Small intestine (tissue), 7 donors: ENCODE data around the gene ACAA1. TPM values are rescaled to one million over a fixed set of nuclear protein-coding genes. Genes with fewer than 3 reads are reported as not detected.
"Not testable (repeated sequence)": the region's sequence is repeated elsewhere in the genome, so short reads cannot be mapped to it uniquely, and the experiment has no call there.

Source experiments
- DNase-seq, 2 donors: peaks; one replicate each; pipeline versions ENCODE4 v3.0.0 to v3.0.0-alpha.2; 2013
- FAIRE-seq: peaks from 2 replicates; lab custom pipeline; 2012; peaks lifted over from hg19 to GRCh38; lab: Jason Lieb, UNC
- H3K27ac ChIP-seq, 3 donors: one replicate each; pipeline ENCODE4 v1.5.1; 2013; ENCODE audit warnings: low read length in 2 of 3, mild to moderate bottlenecking in 2 of 3, control low read depth in 1 of 3, inconsistent platforms in 1 of 3, low read depth in 1 of 3, moderate library complexity in 1 of 3
- H3K27me3 ChIP-seq, 3 donors: one replicate each; pipeline ENCODE4 v1.6.1; 2013; ENCODE audit warnings: low read length in 3 of 3, inconsistent platforms in 1 of 3; ENCODE audit not compliant: control insufficient read depth in 3 of 3, insufficient read depth in 3 of 3
- H3K36me3 ChIP-seq, 3 donors: one replicate each; pipeline ENCODE4 v1.6.1; 2013; ENCODE audit warnings: low read length in 3 of 3, inconsistent platforms in 1 of 3, low read depth in 1 of 3, mild to moderate bottlenecking in 1 of 3, moderate library complexity in 1 of 3; ENCODE audit not compliant: control insufficient read depth in 3 of 3, insufficient read depth in 2 of 3
- H3K4me1 ChIP-seq, 3 donors: one replicate each; pipeline ENCODE4 v1.6.1; 2013; ENCODE audit warnings: low read length in 2 of 3, inconsistent platforms in 1 of 3, low read depth in 1 of 3, mild to moderate bottlenecking in 1 of 3, moderate library complexity in 1 of 3; ENCODE audit not compliant: control insufficient read depth in 3 of 3, insufficient read depth in 2 of 3
- H3K4me3 ChIP-seq, 3 donors: one replicate each; pipeline ENCODE4 v1.5.1; 2013; ENCODE audit warnings: low read length in 3 of 3, control low read depth in 1 of 3, inconsistent platforms in 1 of 3, low read depth in 1 of 3, mild to moderate bottlenecking in 1 of 3, moderate library complexity in 1 of 3
- H3K9me3 ChIP-seq, 2 donors: one replicate each; pipeline ENCODE4 v1.6.1; 2013; ENCODE audit warnings: low read depth in 1 of 2, low read length in 1 of 2; ENCODE audit not compliant: control insufficient read depth in 2 of 2, insufficient read depth in 1 of 2
- WGBS, 3 donors: extraction: QIAGEN DNeasy Blood & Tissue Kit; methylation state at CpG; one replicate each; pipeline ENCODE4 v1.1.7; 2013; 5-methylcytosine and 5-hydroxymethylcytosine counted together
- polyA plus RNA-seq, 4 donors: library from polyadenylated mRNA; stranded (reverse) in 3 of 4; unstranded in 1 of 4; fragments of 200-250 nt in 3 of 4; fragments of 120-200 nt in 1 of 4; gene quantifications; one replicate each; pipeline versions ENCODE4 v1.2.1 to v1.2.3, GENCODE V29; 2013
- donor health status: healthy with polysubstance abuse.
- donor health status: control.
- donor health status: control.
- donor health status: Bipolar disorder and iron deficiency.
- donor health status: healthy.

Gene ACAA1
- polyA plus RNA-seq, 4 donors = 59.6 to 443 (median 210) TPM

DNA sequence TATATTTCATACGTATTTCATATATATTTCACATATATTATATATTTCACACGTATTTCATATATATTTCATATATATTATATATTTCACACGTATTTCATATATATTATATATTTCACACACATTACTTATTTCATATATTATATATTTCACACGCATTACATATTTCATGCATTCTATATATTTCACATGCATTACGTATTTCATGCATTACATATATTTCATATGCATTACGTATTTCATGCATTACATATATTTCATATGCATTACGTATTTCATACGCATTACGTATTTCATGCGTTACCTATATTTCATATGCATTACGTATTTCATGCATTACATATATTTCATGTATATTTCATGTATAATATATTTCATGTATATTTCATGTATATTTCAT, 23.8 kb upstream of the ACAA1 start:
- not testable (repeated sequence) for H3K27me3 ChIP-seq, DNase-seq, H3K4me1 ChIP-seq, H3K4me3 ChIP-seq, H3K9me3 ChIP-seq, H3K36me3 ChIP-seq, FAIRE-seq, H3K27ac ChIP-seq
- WGBS, 3 donors = 94 to 97% (median 95%) methylated on average over 11 of the region's 11 CpGs

DNA sequence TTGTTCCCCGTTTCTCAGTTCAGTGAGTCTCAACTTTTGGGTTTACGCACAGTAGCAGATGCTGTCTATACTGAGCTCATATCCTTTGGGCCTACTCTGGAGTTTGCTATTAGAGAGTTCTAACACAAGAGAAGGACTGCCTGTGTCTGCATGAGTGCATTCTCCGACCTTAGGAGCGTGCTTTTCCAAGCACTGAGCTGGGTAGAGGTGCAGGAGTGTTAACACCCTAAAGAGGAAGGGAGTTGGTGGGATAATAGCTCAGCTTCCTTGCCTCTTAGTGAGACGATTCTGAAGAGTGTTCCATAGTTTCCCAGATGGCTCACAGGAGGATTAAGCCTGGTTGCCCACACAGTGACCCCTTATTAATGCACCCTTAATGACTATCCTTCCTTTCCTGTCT, 21.5 kb upstream of the ACAA1 start:
- no peaks in the 10 kb centered on the region for H3K4me1 ChIP-seq
- FAIRE-seq = no peak
- H3K27me3 ChIP-seq = no peaks in the 10 kb centered on the region
- H3K4me3 ChIP-seq = no peak overlapping the region
- no peak for DNase-seq
- no peaks in the 10 kb centered on the region for H3K9me3 ChIP-seq
- H3K36me3 ChIP-seq = no peaks in the 10 kb centered on the region
- H3K27ac ChIP-seq = no peak overlapping the region
- WGBS, 3 donors = 78 to 92% (median 83%) methylated on average over 5 of the region's 5 CpGs

DNA sequence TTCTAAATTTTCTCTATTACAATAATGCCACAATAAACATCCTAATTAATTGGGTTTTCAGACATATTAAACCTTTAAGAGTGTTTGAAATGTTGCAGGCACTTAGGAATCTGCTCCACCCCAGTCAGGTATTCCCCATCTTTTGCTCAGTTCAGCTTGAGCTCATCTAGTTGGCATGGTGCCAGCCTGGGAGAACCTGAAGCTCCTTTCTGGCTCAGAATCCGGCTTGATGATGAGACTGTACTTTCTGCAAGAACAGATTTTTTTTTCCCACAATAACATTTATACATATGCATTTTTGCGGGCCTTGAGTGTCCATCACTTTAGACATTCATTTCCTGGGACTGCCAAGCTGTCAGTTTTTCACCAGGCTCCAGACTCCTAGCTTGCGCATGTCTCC, 20.7 kb upstream of the ACAA1 start:
- Histone ChIP-seq H3K36me3 (no peaks in the 10 kb centered on the region), H3K4me1 (no peaks in the 10 kb centered on the region), H3K27me3 (no peaks in the 10 kb centered on the region), H3K9me3 (no peaks in the 10 kb centered on the region), H3K4me3 (no peak overlapping the region), H3K27ac (no peak overlapping the region)
- 82 to 87% (median 82%) methylated on average over 3 of the region's 3 CpGs for WGBS, 3 donors
- FAIRE-seq (no peak), DNase-seq (peak in 1 of 2 donors; percentile 26)

DNA sequence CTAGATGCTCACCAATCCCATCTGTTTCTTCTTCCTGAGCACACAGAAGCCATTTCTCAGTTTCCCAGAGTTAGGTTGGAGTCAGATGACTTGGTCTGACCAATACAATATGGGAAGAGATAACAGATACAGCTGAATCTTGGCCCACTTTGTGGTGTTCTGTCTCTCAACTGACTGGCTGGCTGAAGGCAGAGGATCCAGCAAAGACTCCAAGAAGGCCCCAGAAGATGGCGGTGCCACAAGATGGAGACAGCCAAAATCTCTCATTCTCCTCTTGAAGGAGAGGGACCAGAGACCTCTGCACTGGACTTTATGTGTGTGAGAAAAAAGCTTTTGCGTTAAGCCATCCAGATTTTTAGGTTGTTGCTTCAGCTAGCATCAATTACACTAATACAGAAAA, 20.2 kb upstream of the ACAA1 start:
- DNase-seq = no peak
- H3K36me3 ChIP-seq = no peaks in the 10 kb centered on the region
- no peak overlapping the region for H3K4me3 ChIP-seq
- FAIRE-seq = no peak
- H3K4me1 ChIP-seq = no peaks in the 10 kb centered on the region
- no peaks in the 10 kb centered on the region for H3K9me3 ChIP-seq
- whole genome bisulfite sequencing, 3 donors = 96 to 97% (median 96%) methylated on average over 2 of the region's 2 CpGs
- H3K27me3 ChIP-seq = no peaks in the 10 kb centered on the region
- no peak overlapping the region for H3K27ac ChIP-seq

GRCh38 chr3:38155825-38156224, 18.9 kb upstream of the ACAA1 start:
- Histone ChIP-seq H3K4me1 (no peaks in the 10 kb centered on the region), H3K9me3 (no peaks in the 10 kb centered on the region), H3K36me3 (no peaks in the 10 kb centered on the region), H3K27me3 (no peaks in the 10 kb centered on the region), H3K4me3 (no peak overlapping the region), H3K27ac (no peak overlapping the region)
- 91 to 98% (median 91%) methylated on average over 2 of the region's 2 CpGs for WGBS, 3 donors
- FAIRE-seq (no peak), DNase-seq (no peak)

- no peak for FAIRE-seq
- Histone ChIP-seq H3K27me3 (no peaks in the 10 kb centered on the region), H3K9me3 (no peaks in the 10 kb centered on the region), H3K4me3 (no peak overlapping the region), H3K4me1 (no peaks in the 10 kb centered on the region), H3K27ac (no peak overlapping the region), H3K36me3 (no peaks in the 10 kb centered on the region)
- 41 to 54% (median 50%) methylated on average over 2 of the region's 2 CpGs for WGBS, 3 donors
- DNase-seq = peak in 1 of 2 donors; percentile 35
Measured at GRCh38 chr3:38154625-38155255, 17.8 kb upstream of the ACAA1 start.

DNA sequence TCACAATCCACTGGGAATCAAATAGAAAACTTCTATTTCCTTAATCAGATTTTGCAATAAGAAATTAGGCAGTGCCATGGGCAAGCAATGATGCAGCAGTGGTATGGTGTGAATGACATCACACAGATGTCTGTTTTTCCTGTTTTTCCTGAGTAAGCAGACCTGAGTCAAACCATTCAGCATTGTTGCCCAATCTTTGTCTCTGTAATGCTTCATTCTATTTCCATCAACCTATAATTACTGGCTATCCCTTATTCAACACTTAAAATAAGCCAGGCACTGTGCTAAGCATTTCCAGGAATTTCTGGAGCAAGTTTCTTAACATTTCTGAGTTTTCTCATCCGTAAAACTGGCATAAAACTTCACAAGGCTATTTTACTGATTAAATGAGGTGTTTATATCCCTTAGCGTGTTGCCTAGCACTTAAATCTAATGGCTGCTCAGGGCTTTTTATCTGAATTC, 17.1 kb upstream of the ACAA1 start:
- no peak overlapping the region for H3K27ac ChIP-seq
- no peaks in the 10 kb centered on the region for H3K4me1 ChIP-seq
- 84 to 89% (median 88%) methylated on average over 2 of the region's 2 CpGs for WGBS, 3 donors
- H3K9me3 ChIP-seq = no peaks in the 10 kb centered on the region
- FAIRE-seq (no peak), DNase-seq (no peak)
- H3K36me3 ChIP-seq = no peaks in the 10 kb centered on the region
- no peak overlapping the region for H3K4me3 ChIP-seq
- H3K27me3 ChIP-seq = no peaks in the 10 kb centered on the region

DNA sequence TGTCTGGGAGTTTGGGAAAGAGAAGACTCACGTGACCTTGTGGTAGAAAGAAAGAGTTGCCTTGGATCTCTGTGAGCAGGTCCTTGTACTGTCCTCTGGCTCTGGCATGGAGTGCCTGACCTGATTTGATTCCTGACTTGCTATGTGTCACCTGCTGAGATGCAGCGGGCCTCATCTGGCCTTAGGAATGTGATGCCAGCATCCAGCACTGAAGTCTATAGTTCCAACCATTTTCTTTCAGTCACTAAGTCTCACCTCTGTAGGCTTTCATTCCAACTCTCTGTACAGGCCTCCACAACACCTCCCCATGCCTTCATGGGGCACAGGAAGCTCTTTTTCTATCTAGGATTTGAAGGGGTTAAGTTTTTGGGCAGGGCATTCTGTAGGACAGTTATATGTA, 16.3 kb upstream of the ACAA1 start:
- H3K27ac ChIP-seq = no peak overlapping the region
- no peaks in the 10 kb centered on the region for H3K9me3 ChIP-seq

DNA sequence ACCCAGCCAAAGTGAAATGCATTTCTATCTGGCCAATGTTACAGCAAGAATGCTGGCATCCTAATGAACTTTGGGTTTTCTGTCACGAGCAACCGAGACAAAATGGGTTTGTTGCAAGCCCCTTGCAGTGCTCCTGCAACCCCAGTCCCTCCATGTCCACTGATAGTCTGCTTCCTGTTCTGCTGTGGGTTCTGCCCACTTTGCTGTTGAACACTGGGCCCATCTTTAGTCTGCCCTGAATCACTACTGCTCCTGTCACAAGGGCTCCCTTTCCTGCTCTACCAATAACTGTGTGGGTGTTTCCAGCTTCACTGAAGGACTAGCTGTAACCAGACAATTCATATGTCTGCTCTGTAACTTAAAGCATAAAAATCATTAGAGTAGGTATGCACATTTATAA, 15.7 kb upstream of the ACAA1 start:
- H3K4me3 ChIP-seq = no peak overlapping the region
- FAIRE-seq (no peak), DNase-seq (no peak)
- no peaks in the 10 kb centered on the region for H3K36me3 ChIP-seq
- 89 to 95% (median 93%) methylated on average over 2 of the region's 2 CpGs for WGBS, 3 donors
- H3K27ac ChIP-seq = no peak overlapping the region
- H3K4me1 ChIP-seq = no peaks in the 10 kb centered on the region
- no peaks in the 10 kb centered on the region for H3K27me3 ChIP-seq
- no peaks in the 10 kb centered on the region for H3K9me3 ChIP-seq

More for the DNA sequence above, 16.3 kb upstream of the ACAA1 start:
- FAIRE-seq (no peak), DNase-seq (no peak)
- H3K27me3 ChIP-seq = no peaks in the 10 kb centered on the region
- no peak overlapping the region for H3K4me3 ChIP-seq
- H3K4me1 ChIP-seq = no peaks in the 10 kb centered on the region
- no peaks in the 10 kb centered on the region for H3K36me3 ChIP-seq
- 92 to 100% (median 100%) methylated on average over 2 of the region's 2 CpGs for WGBS, 3 donors
